HT1080 (cell line): ENCODE results near the gene DCTN5. TPM values are rescaled to one million over a fixed set of nuclear protein-coding genes. Genes with fewer than 3 reads are reported as not detected.
A peak's percentile ranks its signal among the peaks of the same experiment; 100 is the strongest.
"Not testable (repeated sequence)": the region's sequence is repeated elsewhere in the genome, so short reads cannot be mapped to it uniquely, and the experiment has no call there.

Source experiments
- DNase-seq: peaks from one replicate; pipeline ENCODE4 v3.0.0-alpha.2; 2015; ENCODE audit warnings: low read depth
- polyA plus RNA-seq, 2 experiments: library from polyadenylated mRNA; depleted of rRNA; stranded (reverse); fragments of >200 nt; gene quantifications; 2 replicates each; pipeline ENCODE4 v1.2.3, GENCODE V29; 2015
- total RNA-seq: library from RNA; depleted of rRNA; stranded (reverse); fragments of >200 nt; shearing (Covaris generic); gene quantifications from 2 replicates; pipeline ENCODE4 v1.2.3, GENCODE V29; 2014; rRNA removed

The DCTN5 gene
- total RNA-seq, result 49.9 and 76.1 TPM in 2 replicates
- polyA plus RNA-seq (2015; cell fraction: cytosol; rRNA removed), result 52.4 and 62.6 TPM in 2 replicates
- 53.6 and 54.6 TPM in 2 replicates for polyA plus RNA-seq (2015; cell fraction: nucleus; rRNA removed)

- DNase-seq, result peak; percentile 93
Observed at GRCh38 chr16:23640931-23641765, at the start of gene DCTN5, which contains the start of gene PALB2. Gene DCTN5 (plus strand): TSS chr16:23641466. CDS start chr16:23641543, 77 bp downstream. Gene PALB2 (minus strand): TSS chr16:23641310. CDS start chr16:23641157, 153 bp downstream.

GRCh38 chr16:23594186-23594585 lies 47.1 kb upstream of the DCTN5 start:
- DNase-seq, result no peak

GRCh38 chr16:23595246-23595950 lies 45.9 kb upstream of the DCTN5 start:
- no peak for DNase-seq

- DNase-seq, result peak; percentile 79
Observed at GRCh38 chr16:23595951-23596720, 45.1 kb upstream of the DCTN5 start, which contains the start of gene NDUFAB1. Gene NDUFAB1 (minus strand): TSS chr16:23596316. CDS start chr16:23596290, 26 bp downstream.

- peak; percentile 27 for DNase-seq
Observed at GRCh38 chr16:23597003-23597756, 44.1 kb upstream of the DCTN5 start.

- DNase-seq, result no peak
Observed at GRCh38 chr16:23607726-23608125, 33.5 kb upstream of the DCTN5 start.

- peak; percentile 93 for DNase-seq
Observed at GRCh38 chr16:23608194-23608593, 33.1 kb upstream of the DCTN5 start.

GRCh38 chr16:23609929-23610328 lies 31.3 kb upstream of the DCTN5 start:
- no peak for DNase-seq

DNA sequence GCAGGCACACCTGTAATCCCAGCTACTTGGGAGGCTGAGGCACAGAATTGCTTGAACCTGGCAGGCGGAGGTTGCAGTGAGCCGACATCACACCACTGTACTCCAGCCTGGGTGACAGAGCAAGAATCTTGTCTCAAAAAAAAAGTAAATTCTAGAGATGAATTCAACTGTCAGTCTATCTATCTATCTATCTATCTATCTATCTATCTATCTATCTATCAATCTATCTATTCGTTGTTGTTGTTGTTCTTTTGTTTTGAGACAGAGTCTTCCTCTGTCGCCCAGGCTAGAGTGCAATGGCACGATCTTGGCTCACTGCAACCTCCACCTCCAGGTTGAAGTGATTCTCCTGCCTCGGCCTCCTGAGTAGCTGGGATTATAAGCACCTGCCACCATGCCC lies 30.4 kb upstream of the DCTN5 start:
- not testable (repeated sequence) for DNase-seq

- DNase-seq, result no peak
Observed at GRCh38 chr16:23611936-23612335, 29.3 kb upstream of the DCTN5 start.

DNA sequence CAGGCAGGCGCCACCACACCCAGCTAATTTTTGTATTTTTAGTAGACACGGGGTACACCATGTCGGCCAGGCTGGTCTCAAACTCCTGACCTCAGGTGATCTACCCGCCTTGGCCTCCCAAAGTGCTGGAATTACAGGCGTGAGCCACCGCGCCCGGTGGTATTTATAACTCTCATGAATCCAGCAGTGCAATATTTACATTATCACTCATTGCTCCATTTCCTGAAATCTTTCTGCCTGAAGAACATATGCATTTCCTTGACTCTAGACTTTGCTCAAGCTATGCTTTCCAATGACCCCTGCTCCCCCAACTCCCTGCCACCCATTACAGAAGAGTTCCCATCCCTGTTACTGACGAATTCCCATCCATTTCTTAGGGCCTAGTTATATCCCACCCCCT lies 25.5 kb upstream of the DCTN5 start:
- peak; percentile 8 for DNase-seq

- no peak for DNase-seq
Observed at GRCh38 chr16:23624092-23624491, 17.2 kb upstream of the DCTN5 start.

- DNase-seq, result no peak
Observed at GRCh38 chr16:23629516-23629915, 11.8 kb upstream of the DCTN5 start.

GRCh38 chr16:23631874-23632273 lies 9.4 kb upstream of the DCTN5 start:
- DNase-seq, result not testable (repeated sequence)

DNA sequence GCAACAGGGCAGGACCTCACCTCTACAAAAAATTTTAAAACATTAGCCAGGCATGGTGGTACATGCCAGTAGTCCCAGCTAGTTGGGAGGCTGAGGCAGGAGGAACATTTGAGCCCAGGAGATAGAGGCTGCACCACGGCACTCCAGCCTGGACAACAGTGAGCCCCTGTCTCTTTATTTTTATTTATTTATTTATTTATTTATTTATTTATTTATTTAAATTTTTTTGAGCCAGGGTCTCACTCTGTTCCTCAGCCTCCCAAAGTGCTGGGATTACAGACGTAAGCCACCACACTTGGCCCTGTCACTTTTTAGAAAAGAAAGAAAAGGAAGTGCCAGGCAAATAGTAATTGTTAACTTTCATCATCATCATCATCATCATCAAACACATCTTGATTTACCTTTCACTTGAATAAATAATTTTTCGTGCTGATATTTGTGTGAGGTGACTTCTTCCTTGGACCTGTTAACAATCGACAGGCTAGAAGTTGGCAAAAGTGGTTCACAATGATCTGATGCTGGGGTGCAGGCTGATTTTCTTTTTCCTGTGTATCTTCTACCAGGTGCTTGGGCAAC lies 6.7 kb upstream of the DCTN5 start:
- DNase-seq, result no peak

GRCh38 chr16:23635958-23636357 lies 5.3 kb upstream of the DCTN5 start:
- no peak for DNase-seq

- no peak for DNase-seq
Observed at GRCh38 chr16:23640615-23640930, 693 bp upstream of the DCTN5 start.

GRCh38 chr16:23642246-23642774 lies 1.0 kb downstream of the DCTN5 start:
- no peak for DNase-seq

- DNase-seq, result peak; percentile 18
Observed at GRCh38 chr16:23650674-23651416, 9.6 kb downstream of the DCTN5 start.
